GM23338 (cell line): Measurements from ENCODE around the gene CEP131. TPM values are rescaled to one million over a fixed set of nuclear protein-coding genes. Genes with fewer than 3 reads are reported as not detected.

Experiments
- ATAC-seq: fragments of 200-7000 bp; cut with Tn5 transposase; 3 replicates; pipeline ENCODE4 v1.9.1; 2020
- DNase-seq: peaks from one replicate; pipeline ENCODE4 v3.0.0-alpha.2; 2015; ENCODE audit warnings: low spot score
- H2AFZ ChIP-seq: fragments of 200-600 bp; sonication (generic); 2 replicates; pipeline ENCODE4 v1.8.0; 2016; ENCODE audit warnings: antibody characterized with exemption, mild to moderate bottlenecking, moderate library complexity
- H3F3A ChIP-seq: fragments of 200-600 bp; sonication (generic); replicated peaks from 2 replicates; pipeline ENCODE4 v1.8.0; 2017; ENCODE audit warnings: antibody characterized with exemption, mixed run types, low read depth
- H3K27ac ChIP-seq: fragments of 200-600 bp; sonication (generic); 2 replicates; pipeline ENCODE4 v1.6.1; 2016; ENCODE audit warnings: low read depth
- H3K27me3 ChIP-seq: fragments of 200-600 bp; sonication (generic); 2 replicates; pipeline ENCODE4 v1.8.0; 2016; ENCODE audit warnings: mild to moderate bottlenecking, mixed run types, moderate library complexity; ENCODE audit not compliant: insufficient read depth
- H3K36me3 ChIP-seq: fragments of 200-600 bp; sonication (generic); 2 replicates; pipeline ENCODE4 v1.8.0; 2016; ENCODE audit warnings: mild to moderate bottlenecking; ENCODE audit not compliant: insufficient read depth
- H3K4me1 ChIP-seq: fragments of 200-600 bp; sonication (generic); 2 replicates; pipeline ENCODE4 v1.8.0; 2016; ENCODE audit warnings: mild to moderate bottlenecking, moderate library complexity; ENCODE audit not compliant: insufficient read depth
- H3K4me2 ChIP-seq: fragments of 200-600 bp; sonication (generic); 2 replicates; pipeline ENCODE4 v1.7.1; 2017; ENCODE audit warnings: mixed run types
- H3K4me3 ChIP-seq: fragments of 200-600 bp; sonication (generic); 2 replicates; pipeline ENCODE4 v1.6.1; 2016; ENCODE audit warnings: mixed run types
- H3K79me2 ChIP-seq: fragments of 200-600 bp; sonication (generic); replicated peaks from 2 replicates; pipeline ENCODE4 v1.8.0; 2017; ENCODE audit warnings: mild to moderate bottlenecking; ENCODE audit not compliant: insufficient read depth
- H3K9me2 ChIP-seq: fragments of 200-600 bp; sonication (generic); 2 replicates; pipeline ENCODE4 v1.8.0; 2017; ENCODE audit not compliant: insufficient read depth
- H4K20me1 ChIP-seq: fragments of 200-600 bp; sonication (generic); replicated peaks from 2 replicates; pipeline ENCODE4 v1.8.0; 2017; ENCODE audit warnings: mild to moderate bottlenecking; ENCODE audit not compliant: insufficient read depth
- H3K27ac Mint-ChIP-seq: 2 replicates; pipeline ENCODE4 v1.8.0; 2020; ENCODE audit warnings: inconsistent platforms, mild to moderate bottlenecking, moderate library complexity, mixed read lengths
- H3K27me3 Mint-ChIP-seq: 3 replicates; pipeline ENCODE4 v1.8.0; 2022; ENCODE audit warnings: low read depth, mild to moderate bottlenecking, moderate library complexity, mixed read lengths, inconsistent platforms; ENCODE audit not compliant: insufficient read depth, poor library complexity
- H3K36me3 Mint-ChIP-seq: 3 replicates; pipeline ENCODE4 v1.8.0; 2021; ENCODE audit warnings: low read depth, mild to moderate bottlenecking, inconsistent platforms, moderate library complexity, mixed read lengths
- H3K4me1 Mint-ChIP-seq: 3 replicates; pipeline ENCODE4 v1.8.0; 2020; ENCODE audit warnings: mild to moderate bottlenecking, inconsistent platforms, mixed read lengths
- H3K4me3 Mint-ChIP-seq: 3 replicates; pipeline ENCODE4 v1.8.0; 2021; ENCODE audit warnings: moderate library complexity, mild to moderate bottlenecking, inconsistent platforms, mixed read lengths
- H3K9me3 Mint-ChIP-seq: 3 replicates; pipeline ENCODE4 v1.8.0; 2020; ENCODE audit warnings: moderate library complexity, mild to moderate bottlenecking, inconsistent platforms, mixed read lengths
- CREB1 ChIP-seq: fragments of 250-450 bp; sonication (Bioruptor Pico); IDR thresholded peaks from 2 replicates; pipeline ENCODE4 v1.5.0; 2020; ENCODE audit warnings: low read depth, mild to moderate bottlenecking, moderate library complexity
- ETS1 ChIP-seq: IDR thresholded peaks from 2 replicates; pipeline ENCODE4 v1.6.1; 2016; ENCODE audit warnings: antibody characterized with exemption
- EZH2 ChIP-seq: fragments of 200-600 bp; sonication (generic); IDR thresholded peaks from one replicate; pipeline ENCODE4 v1.8.0; 2017; ENCODE audit warnings: antibody characterized with exemption, mild to moderate bottlenecking, low read depth; ENCODE audit not compliant: unreplicated experiment
- JUNB ChIP-seq: IDR thresholded peaks from one replicate; pipeline ENCODE4 v1.6.1; 2016; ENCODE audit warnings: antibody characterized with exemption; ENCODE audit not compliant: unreplicated experiment
- NANOG ChIP-seq: IDR thresholded peaks from 2 replicates; pipeline ENCODE4 v1.6.1; 2016; ENCODE audit warnings: antibody characterized with exemption, borderline replicate concordance
- REST ChIP-seq: IDR thresholded peaks from one replicate; pipeline ENCODE4 v1.6.1; 2018; ENCODE audit warnings: antibody characterized with exemption; ENCODE audit not compliant: unreplicated experiment
- STAT1 ChIP-seq: IDR thresholded peaks from one replicate; pipeline ENCODE4 v1.6.1; 2016; ENCODE audit warnings: antibody characterized with exemption; ENCODE audit not compliant: unreplicated experiment
- ZNF331 ChIP-seq: fragments of 250-450 bp; sonication (Bioruptor Pico); IDR thresholded peaks from 2 replicates; pipeline ENCODE4 v1.5.0; 2020; ENCODE audit warnings: low read depth, mild to moderate bottlenecking, moderate library complexity
- polyA plus RNA-seq: library from polyadenylated mRNA; unstranded; fragments of >200 nt; fragmentation: Nextera tagmentation; extraction: Ambion mirVana; gene quantifications from 2 replicates; pipeline ENCODE4 v1.2.1, GENCODE V29; 2016
- total RNA-seq: library from RNA; depleted of rRNA; stranded (reverse); fragments of >200 nt; shearing (Covaris generic); gene quantifications from 2 replicates; pipeline ENCODE4 v1.2.3, GENCODE V29; 2014
- TF ChIP-seq, protein P1 (sequence below): fragments of 250-450 bp; sonication (Bioruptor Pico); IDR thresholded peaks from 2 replicates; pipeline ENCODE4 v1.5.0; 2020; ENCODE audit warnings: mild to moderate bottlenecking, moderate library complexity

Gene CEP131
- total and polyA plus RNA-seq, 2 experiments from 2014 or later = 26.8 to 35.5 TPM

GRCh38 chr17:81206657-81207056, 16.1 kb downstream of the CEP131 start:
- Histone ChIP-seq H3K4me1 (no peaks in the 10 kb centered on the region), H3K27ac (no peak overlapping the region), H3K9me2 (no peaks in the 10 kb centered on the region), H3K27me3 (no peaks in the 10 kb centered on the region), H3K4me2 (no peak overlapping the region), H3K4me3 (no peak overlapping the region), H3K36me3 (no peaks in the 10 kb centered on the region), H3F3A (no peaks in the 10 kb centered on the region; the same call in 1 of the 2 replicates), H3K79me2 (peaks cover 1% of the 10 kb centered on the region), H2AFZ (no peak overlapping the region), H4K20me1 (no peaks in the 10 kb centered on the region)
- TF ChIP-seq CREB1 (CRISPR knock-in tag) (no peak), REST (no peak), NANOG (no peak), STAT1 (no peak), JUNB (no peak), EZH2 (no peak), ETS1 (no peak), ZNF331 (CRISPR knock-in tag) (no peak)
- TF ChIP-seq, protein P1, sequence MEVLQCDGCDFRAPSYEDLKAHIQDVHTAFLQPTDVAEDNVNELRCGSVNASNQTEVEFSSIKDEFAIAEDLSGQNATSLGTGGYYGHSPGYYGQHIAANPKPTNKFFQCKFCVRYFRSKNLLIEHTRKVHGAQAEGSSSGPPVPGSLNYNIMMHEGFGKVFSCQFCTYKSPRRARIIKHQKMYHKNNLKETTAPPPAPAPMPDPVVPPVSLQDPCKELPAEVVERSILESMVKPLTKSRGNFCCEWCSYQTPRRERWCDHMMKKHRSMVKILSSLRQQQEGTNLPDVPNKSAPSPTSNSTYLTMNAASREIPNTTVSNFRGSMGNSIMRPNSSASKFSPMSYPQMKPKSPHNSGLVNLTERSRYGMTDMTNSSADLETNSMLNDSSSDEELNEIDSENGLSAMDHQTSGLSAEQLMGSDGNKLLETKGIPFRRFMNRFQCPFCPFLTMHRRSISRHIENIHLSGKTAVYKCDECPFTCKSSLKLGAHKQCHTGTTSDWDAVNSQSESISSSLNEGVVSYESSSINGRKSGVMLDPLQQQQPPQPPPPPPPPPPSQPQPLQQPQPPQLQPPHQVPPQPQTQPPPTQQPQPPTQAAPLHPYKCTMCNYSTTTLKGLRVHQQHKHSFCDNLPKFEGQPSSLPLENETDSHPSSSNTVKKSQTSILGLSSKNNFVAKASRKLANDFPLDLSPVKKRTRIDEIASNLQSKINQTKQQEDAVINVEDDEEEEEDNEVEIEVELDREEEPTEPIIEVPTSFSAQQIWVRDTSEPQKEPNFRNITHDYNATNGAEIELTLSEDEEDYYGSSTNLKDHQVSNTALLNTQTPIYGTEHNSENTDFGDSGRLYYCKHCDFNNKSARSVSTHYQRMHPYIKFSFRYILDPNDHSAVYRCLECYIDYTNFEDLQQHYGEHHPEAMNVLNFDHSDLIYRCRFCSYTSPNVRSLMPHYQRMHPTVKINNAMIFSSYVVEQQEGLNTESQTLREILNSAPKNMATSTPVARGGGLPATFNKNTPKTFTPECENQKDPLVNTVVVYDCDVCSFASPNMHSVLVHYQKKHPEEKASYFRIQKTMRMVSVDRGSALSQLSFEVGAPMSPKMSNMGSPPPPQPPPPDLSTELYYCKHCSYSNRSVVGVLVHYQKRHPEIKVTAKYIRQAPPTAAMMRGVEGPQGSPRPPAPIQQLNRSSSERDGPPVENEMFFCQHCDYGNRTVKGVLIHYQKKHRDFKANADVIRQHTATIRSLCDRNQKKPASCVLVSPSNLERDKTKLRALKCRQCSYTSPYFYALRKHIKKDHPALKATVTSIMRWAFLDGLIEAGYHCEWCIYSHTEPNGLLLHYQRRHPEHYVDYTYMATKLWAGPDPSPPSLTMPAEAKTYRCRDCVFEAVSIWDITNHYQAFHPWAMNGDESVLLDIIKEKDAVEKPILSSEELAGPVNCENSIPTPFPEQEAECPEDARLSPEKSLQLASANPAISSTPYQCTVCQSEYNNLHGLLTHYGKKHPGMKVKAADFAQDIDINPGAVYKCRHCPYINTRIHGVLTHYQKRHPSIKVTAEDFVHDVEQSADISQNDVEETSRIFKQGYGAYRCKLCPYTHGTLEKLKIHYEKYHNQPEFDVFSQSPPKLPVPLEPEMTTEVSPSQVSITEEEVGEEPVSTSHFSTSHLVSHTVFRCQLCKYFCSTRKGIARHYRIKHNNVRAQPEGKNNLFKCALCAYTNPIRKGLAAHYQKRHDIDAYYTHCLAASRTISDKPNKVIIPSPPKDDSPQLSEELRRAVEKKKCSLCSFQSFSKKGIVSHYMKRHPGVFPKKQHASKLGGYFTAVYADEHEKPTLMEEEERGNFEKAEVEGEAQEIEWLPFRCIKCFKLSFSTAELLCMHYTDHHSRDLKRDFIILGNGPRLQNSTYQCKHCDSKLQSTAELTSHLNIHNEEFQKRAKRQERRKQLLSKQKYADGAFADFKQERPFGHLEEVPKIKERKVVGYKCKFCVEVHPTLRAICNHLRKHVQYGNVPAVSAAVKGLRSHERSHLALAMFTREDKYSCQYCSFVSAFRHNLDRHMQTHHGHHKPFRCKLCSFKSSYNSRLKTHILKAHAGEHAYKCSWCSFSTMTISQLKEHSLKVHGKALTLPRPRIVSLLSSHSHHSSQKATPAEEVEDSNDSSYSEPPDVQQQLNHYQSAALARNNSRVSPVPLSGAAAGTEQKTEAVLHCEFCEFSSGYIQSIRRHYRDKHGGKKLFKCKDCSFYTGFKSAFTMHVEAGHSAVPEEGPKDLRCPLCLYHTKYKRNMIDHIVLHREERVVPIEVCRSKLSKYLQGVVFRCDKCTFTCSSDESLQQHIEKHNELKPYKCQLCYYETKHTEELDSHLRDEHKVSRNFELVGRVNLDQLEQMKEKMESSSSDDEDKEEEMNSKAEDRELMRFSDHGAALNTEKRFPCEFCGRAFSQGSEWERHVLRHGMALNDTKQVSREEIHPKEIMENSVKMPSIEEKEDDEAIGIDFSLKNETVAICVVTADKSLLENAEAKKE = no peak
- no peaks in the 10 kb centered on the region; the same call in 2 of the 3 replicates for H3K9me3 Mint-ChIP-seq
- no peak overlapping the region for H3K4me3 Mint-ChIP-seq
- H3K4me1 Mint-ChIP-seq = no peaks in the 10 kb centered on the region
- ATAC-seq (no peak), DNase-seq (no peak)
- peaks cover under 1% of the 10 kb centered on the region for H3K36me3 Mint-ChIP-seq
- H3K27me3 Mint-ChIP-seq = peaks cover 5% of the 10 kb centered on the region
- H3K27ac Mint-ChIP-seq = no peak overlapping the region
